ENCODE results near the gene LIFR.

The LIFR gene

DNA sequence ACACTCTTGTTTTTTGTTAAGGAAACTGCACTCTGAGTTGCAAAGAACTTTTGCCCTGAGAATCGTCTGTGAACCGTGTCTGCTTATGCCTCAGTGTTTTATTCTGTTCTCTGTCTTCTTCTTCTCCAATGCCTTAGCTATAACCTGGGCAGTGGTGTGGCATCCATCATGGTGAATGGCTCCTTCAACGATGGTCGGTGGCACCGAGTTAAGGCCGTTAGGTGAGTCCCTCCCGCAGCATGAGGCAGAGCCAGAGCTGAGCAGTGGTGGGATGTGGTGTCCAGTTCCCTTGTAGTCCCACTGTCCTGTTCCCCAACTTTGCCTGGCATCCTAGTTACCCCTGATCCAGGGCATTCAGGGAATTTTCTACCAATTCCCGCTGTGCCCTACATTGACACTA lies 98.3 kb downstream of the LIFR start:
- no peak overlapping the region for H3K27ac ChIP-seq
- no peak overlapping the region for H3K4me3 ChIP-seq
- no peak for DNase-seq (ENCODE audit: low spot score)
- TF ChIP-seq, protein P1, sequence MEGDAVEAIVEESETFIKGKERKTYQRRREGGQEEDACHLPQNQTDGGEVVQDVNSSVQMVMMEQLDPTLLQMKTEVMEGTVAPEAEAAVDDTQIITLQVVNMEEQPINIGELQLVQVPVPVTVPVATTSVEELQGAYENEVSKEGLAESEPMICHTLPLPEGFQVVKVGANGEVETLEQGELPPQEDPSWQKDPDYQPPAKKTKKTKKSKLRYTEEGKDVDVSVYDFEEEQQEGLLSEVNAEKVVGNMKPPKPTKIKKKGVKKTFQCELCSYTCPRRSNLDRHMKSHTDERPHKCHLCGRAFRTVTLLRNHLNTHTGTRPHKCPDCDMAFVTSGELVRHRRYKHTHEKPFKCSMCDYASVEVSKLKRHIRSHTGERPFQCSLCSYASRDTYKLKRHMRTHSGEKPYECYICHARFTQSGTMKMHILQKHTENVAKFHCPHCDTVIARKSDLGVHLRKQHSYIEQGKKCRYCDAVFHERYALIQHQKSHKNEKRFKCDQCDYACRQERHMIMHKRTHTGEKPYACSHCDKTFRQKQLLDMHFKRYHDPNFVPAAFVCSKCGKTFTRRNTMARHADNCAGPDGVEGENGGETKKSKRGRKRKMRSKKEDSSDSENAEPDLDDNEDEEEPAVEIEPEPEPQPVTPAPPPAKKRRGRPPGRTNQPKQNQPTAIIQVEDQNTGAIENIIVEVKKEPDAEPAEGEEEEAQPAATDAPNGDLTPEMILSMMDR (IDR thresholded peaks at IDR 0.05) = no peak

DNA sequence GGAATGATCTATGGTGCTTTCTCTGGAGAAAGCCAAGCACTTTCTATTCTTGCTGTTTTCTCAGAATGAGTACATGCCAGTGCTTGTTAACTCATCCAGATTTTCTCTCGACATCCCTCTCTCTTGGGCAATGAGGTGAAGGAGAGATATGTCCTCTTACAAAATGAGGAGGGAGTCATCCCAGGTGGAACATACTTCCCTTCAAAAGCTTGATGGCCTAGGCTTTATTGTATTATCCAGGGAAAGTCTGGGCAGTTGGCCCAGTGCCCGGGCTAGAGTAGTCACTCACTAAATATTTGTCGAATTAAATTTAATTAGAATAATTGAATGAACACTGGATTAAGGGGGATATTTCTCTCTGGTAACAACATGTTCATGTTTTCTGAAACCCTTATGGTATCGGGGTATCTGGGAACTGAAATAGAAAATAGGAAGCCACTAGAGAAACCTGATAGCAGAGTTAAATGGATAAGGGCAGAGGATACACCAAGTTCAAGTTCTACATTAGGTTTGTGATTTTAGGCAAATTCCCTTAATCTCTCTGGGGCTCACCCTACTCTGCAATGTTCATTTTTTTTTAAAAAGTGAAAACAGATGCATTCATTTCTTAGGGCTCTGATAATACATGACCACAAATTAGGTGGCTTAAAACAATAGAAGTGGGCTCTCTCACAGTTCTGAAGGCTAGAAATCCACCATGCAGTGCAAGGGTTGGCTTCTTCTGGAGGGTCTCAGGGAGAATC lies 99.6 kb downstream of the LIFR start:
- Histone ChIP-seq H3K4me3 (no peak overlapping the region), H3K27ac (no peak overlapping the region)
- TF ChIP-seq, protein P1 (IDR thresholded peaks at IDR 0.05) = no peak
- no peak for DNase-seq (ENCODE audit: low spot score)

DNA sequence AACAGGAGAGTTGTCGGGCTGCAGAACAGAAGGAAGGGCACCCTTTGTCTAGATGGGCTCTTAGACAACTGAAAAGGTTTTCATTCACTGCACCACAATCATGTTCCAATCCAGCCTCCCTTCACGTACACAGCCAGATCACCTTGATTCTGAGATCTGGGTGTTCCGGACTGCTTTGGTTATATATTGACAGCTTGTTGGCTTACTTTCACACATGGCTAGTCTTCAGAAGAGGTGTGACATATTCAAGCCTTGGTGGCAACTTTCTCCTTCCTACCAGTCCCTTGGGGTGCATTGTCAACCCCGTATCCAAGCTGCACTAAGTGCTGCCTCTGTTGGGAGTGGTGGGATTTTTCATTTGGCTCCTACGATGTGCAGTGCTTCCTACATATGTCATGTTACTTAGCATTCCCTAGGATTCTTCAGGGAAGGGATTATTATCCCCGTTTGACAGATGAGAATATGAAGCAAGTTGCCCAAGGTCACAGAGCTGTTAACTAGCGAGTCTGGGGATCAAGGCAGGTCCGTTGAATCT lies 100.6 kb downstream of the LIFR start:
- no peak overlapping the region for H3K4me3 ChIP-seq
- peak; percentile 36 for DNase-seq (ENCODE audit: low spot score)
- TF ChIP-seq, protein P1 (IDR thresholded peaks at IDR 0.05) = no peak
- no peak overlapping the region for H3K27ac ChIP-seq

DNA sequence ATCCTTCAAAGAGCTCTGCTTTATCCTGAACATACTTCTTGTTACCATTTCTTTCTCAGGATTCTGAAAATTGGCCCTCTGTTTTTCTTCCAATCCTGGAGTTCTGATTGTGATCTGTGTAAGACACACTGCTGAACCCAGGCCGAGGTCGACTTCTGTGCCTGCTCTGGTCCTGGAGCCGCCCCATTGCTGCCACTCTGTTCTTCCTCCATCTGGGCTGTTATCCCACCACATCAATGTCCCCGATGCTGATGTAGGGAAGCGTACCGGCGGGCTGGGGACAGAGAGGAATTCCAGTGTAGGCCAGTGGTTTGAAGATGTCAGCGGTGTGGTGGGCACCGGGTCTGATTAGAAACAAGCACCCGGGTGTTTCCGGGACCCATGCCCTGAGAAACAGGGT lies 102.5 kb downstream of the LIFR start:
- no peak overlapping the region for H3K4me3 ChIP-seq
- TF ChIP-seq, protein P1 (IDR thresholded peaks at IDR 0.05) = no peak
- no peak overlapping the region for H3K27ac ChIP-seq
- DNase-seq (ENCODE audit: low spot score) = no peak

DNA sequence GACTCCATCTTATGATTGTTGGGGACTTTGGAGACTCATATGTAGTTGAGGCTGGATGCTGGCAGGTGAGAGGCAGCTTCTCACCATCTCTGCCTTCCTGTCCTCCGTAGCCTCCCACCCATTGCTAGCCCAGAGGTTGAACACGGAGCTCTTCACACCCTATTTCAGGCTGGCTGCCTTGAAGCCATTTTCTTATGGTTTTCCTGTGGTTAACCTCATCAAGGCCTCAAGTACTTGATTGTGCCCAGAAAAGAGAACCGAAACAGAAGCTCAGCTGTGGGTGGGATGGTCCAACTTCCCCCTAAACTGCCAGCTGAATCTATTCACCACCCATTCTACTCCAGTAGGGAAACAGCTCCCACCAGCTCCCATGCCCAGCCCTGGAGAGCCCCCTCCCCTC lies 102.9 kb downstream of the LIFR start:
- no peak overlapping the region for H3K27ac ChIP-seq
- TF ChIP-seq, protein P1 (IDR thresholded peaks at IDR 0.05) = no peak
- DNase-seq (ENCODE audit: low spot score) = peak; percentile 19

DNA sequence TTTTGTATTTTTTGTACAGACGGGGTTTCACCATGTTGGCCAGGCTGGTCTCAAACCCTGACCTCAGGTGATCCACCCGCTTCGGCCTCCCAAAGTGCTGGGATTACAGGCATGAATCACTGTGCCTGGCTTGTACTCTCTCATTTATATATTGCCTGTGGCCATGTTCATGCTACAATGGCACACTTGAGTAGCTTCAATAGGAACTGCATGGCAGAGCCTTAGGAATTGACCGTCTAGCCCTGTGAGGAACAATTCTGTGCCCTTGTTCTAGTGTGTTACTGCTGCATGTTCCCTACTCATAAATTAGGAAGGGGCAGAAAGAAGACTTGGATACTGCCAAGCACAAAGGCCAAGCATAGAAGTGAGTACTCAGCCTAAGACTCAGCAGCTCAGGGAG lies 104.2 kb downstream of the LIFR start:
- TF ChIP-seq, protein P1 (IDR thresholded peaks at IDR 0.05) = no peak
- Histone ChIP-seq H3K27ac (no peak overlapping the region), H3K4me3 (no peak overlapping the region)
- no peak for DNase-seq (ENCODE audit: low spot score)

More for the DNA sequence above, 102.9 kb downstream of the LIFR start:
- no peak overlapping the region for H3K4me3 ChIP-seq

Data from coronary artery (tissue), 2 donors.